Kidney tubule cell (primary cell): ENCODE data around the gene CCNL2.
"Not testable (repeated sequence)": the region's sequence is repeated elsewhere in the genome, so short reads cannot be mapped to it uniquely, and the experiment has no call there.

Experiments used
- DNase-seq: peaks from one replicate; pipeline ENCODE4 v3.0.0-alpha.2; 2018; ENCODE audit warnings: low spot score

Gene CCNL2

DNA sequence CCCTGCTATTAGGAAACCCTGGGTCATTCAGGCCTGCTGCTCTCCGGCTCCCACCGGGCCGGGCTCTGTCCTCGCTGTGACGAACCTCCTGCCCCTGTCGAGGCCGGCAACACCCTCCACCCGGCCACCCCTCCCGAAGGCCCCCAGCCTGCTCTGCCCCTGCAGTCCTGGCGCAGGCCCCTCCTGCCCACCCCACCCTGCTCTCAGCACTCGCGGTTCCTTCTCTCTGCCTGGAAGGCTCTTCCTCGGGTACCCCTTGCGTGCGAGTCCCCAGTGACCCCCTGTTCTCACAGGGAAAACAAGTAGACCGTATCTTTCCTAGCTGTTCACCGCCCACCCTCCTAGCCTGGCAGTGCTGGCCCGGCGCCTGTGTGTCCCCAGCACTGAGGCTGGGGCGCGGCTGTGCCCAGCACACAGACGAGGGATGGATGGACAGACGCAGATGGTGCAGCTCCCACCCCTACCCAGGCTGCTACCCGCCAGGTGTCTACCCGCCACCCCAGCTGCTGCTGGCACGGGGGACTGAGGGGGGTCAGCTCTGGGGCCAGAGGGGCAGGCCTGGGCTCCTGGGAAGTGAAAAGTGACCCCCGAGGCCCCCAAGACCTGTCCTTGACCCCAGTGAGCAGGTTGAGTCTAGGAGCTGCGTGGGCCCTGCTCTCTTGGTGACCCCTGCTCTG is 33.3 kb upstream of the CCNL2 start:
- no peak for DNase-seq

GRCh38 chr1:1431845-1432273 is 32.7 kb upstream of the CCNL2 start:
- DNase-seq = no peak

DNA sequence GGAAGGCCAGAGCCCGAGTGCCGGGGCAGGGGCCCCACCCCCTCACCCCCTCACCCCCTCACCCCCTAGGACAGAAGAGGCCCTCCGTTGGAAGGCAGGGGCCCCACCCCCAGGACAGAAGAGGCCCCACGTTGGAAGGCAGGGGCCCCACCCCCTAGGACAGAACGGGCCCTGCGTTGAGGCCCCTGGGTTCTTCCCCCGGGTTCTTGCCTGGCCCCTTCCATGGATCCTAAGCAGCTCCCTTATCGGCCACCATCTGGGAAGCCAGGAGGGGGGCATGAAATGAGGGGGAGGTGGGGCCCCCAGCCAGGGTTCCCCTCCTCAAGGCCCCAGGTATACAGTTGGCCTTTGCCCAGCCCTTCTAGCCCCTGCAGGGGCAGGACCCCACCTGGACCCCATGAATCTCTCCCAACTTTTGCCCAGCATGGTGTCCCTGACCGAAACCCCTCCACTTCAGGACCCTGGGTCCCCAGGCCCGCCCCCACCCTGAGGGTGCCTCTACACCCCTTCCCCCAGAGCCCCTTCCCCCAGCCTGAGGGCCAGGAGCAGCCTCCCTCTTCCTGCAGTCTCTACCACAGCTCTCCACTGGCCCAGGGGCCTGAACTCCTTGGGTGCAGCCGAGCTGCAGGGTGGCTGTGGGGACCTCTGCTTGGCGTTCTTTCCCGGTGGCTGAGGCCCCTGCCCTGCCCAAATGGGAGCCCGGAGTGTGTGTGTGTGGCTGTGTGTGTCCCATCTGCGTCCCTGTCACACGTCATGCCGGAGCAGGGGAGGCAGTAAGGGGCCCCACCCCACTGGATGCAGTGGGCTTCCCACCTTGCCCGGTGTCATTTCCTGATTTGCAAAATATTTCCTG is 32.1 kb upstream of the CCNL2 start:
- no peak for DNase-seq

GRCh38 chr1:1430114-1430982 is 31.2 kb upstream of the CCNL2 start:
- peak; percentile 43 for DNase-seq

GRCh38 chr1:1429671-1430073 is 30.5 kb upstream of the CCNL2 start:
- no peak for DNase-seq

DNA sequence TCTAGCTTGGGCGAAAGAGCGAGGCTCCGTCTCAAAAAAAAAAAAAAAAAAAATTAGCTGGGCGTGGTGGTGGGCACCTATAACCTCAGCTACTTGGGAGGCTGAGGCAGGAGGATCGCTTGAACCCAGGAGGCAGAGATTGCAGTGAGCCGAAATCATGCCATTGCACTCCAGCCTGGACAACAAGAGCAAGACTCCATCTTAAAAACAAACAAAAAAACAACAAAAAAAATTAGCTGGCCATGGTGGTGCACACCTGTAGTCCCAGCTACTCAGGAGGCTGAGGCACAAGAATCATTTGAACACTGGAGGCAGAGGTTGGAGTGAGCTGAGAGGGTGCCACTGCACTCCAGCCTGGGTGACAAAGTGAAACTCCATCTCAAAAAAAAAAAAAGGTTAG is 29.8 kb upstream of the CCNL2 start:
- DNase-seq = not testable (repeated sequence)

DNA sequence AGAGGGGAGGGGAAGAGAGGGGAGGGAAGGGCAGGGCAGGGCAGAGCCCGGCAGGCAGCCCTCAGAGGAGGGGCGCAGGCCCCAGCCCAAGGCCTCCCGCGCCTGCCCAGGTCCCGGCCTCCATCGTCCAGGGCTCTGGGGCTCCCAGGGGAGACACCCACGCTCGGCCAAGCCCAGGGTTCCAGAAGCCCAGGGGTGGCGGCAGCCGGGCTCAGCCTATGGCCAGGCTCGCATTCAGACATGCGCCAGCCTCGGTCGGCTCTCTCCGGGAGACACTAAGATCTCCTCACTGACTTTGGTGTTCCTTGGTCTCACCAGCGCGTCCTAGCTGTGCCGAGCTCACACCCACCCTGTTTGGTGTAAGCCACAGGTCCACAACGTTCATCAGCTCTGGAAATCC is 29.0 kb upstream of the CCNL2 start:
- no peak for DNase-seq

- no peak for DNase-seq
Measured at GRCh38 chr1:1427820-1428148, 28.6 kb upstream of the CCNL2 start.

GRCh38 chr1:1427106-1427819 is 28.1 kb upstream of the CCNL2 start:
- no peak for DNase-seq

GRCh38 chr1:1426496-1427105 is 27.5 kb upstream of the CCNL2 start:
- DNase-seq = no peak

DNA sequence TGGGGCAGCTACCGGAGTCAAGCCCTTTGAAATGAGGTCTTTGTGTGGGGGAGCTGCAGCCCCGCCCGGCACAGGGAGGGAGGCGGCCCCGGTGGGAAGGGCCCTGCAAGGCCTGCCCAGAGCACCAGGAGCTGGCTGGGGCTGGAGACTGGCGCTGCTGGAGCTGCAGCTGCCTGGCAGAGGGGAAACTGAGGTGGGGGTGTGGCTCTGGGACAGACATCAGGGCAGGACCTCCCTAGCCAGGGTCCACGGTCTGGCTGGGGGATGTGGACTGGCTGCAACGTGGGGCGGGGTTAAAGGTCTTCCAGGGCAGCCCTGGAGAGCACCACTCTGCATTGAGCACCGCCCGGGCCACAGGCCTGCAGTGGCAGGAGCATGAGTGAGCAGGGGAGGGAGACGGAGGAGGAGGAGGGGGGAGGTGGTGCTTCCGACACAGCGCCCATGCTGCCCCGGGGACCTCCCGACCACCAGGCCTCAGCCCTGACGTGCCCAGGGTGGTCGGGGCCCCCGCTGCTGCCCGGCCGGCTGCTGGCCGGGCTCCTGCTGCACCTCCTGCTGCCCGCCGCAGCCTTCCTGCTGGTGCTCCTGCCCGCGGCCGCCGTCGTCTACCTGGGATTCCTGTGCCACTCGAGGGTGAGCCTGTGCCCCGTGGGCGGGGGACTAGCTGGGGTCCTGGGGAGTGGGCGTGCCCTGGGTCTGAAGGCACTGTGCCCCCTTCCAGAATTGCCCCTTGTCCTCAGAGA is 26.8 kb upstream of the CCNL2 start:
- no peak for DNase-seq

GRCh38 chr1:1425426-1425752 is 26.3 kb upstream of the CCNL2 start:
- no peak for DNase-seq

DNA sequence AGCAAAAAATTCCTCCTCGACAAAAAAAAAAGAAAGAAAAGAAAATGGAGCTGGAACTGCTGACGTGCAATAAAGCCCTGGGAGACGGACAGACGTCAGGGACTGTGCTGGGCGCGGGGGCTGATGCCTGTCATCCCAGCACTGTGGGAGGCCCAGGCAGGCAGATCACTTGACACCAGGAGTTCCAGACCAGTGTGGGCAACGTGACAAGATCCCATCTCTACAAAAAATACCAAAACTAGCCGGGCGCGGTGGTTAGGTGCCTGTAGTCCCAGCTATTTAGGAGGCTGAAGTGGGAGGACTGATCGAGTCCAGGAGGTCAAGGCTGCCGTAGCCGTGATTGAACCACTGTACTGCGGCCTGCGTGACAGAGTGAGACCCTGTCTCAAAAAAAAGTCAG is 25.6 kb upstream of the CCNL2 start:
- no peak for DNase-seq

DNA sequence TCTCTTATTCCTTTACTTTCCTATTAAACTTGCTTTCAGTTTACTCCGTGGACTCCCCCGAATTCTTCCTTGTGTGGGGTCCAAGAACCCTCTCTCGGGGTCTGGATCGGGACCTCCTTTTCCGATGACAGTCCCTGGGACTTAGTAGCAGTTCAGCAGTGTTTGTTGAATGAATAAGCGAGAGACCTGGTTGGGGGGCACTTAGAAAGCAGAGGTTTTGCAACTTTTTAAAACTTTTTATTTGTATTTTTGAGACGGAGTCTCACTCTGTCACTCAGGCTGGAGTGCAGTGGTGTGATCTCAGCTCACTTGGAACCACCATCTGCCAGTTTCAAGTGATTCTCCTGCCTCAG is 24.1 kb upstream of the CCNL2 start:
- DNase-seq = no peak

DNA sequence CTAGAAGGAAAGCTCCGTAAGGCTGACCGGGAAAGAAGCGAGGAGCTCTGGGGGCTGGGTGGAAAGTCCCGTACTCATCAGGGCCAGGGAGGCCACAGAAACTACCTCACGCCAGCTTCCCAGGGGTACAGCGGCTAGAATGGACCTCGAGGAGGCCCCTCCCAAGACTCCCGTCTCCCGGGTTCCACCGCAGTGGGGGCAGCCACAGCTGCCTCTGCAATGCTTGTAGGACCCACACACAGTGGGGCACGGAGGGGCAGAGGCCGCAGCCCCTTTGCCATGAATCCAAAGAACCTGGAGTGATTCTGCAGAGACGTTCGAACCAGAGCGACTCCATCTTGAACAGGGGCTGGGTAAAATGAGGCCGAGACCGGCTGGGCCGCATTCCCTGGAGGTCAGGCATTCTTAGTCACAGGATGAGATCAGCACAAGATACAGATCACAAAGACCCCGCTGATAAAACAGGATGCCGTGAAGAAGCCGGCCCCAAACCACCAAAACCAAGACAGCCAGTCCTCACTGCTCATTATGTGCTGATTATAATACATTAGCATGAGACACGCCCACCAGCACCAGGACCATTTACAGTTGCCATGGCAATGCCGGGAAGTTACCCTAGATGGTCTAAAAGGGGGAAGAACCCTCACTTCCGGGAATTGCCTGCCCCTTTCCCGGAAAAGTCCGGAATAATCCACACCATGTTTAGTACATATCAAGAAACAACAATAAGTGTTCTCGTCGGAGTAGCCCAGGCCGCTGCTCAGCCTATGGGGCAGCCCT is 23.5 kb upstream of the CCNL2 start:
- peak; percentile 34 for DNase-seq

DNA sequence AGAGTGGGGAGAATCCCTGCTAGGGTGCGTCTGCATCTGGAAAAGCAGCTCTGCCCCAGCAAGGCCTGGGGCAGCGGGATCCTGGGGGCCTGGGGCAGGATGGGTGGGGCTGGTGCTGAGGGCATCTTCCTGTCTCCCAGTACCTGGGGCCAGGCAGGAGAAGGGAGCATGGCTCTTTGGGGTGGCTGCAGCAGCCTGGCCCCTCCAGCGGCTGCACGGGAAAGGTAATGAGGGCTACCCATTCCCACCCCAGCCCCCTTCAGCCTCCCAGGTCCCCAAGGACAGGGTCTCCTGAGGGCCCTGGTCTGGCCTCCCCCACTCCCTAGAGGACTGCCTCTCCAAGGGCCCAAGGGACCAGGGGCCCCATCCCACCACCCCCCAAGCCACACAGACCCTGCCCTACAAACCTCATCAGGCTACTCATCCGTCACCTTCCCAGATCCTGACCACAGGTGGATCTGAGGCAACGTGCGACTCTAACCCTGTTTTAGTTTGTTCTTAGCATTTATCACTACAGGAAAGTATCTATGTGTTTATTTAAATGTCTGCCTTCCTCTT is 22.9 kb upstream of the CCNL2 start:
- no peak for DNase-seq

DNA sequence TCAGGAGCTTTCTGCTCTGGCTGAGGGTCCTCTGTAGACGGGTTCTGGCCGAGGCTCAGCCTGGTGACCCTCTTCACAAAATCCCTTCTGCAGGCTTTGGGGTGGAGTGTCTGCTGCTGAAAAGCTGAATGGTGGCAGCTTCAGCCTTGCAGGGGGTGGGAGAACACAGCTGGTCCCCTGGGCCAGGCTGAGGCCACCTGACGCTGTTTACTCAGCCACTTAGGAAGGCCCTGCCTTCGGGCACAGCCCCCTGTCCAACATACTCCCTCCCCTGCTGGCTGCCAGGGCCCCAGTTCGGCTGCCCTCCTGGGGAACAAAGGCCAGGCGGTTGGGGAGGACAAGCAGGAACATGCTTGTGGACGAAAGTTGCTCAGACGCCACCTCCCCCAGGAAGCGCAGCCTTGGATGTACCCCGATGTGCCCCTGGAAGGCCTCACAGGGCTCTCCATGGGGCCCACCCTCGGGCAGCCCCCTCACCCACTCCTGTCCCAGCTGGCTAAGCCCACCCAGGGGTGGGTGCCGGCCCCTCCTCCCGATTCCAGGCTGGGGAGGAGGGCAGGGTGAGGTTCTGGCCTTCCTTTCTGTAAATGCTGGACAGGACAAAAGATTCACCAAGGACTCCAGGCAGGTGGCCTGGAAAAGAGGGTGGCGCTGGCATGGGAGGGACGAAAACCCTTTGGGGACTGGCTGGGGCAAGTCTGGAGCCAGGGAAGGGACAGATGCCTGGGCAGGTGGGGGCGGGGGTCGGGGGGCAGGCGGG is 22.2 kb upstream of the CCNL2 start, which contains the start of gene ANKRD65:
TSS of gene ANKRD65 (minus strand) at position 130 of the 760 bp plus-strand sequence. CDS start 271 bp downstream, outside the sequence.
- no peak for DNase-seq

GRCh38 chr1:1420654-1421141 is 21.6 kb upstream of the CCNL2 start:
- DNase-seq = no peak
